Panc1 (cell line): ENCODE measurements around the gene CHST15. TPM values are rescaled to one million over a fixed set of nuclear protein-coding genes. Genes with fewer than 3 reads are reported as not detected.

Source experiments
- ATAC-seq: fragments of 200-7000 bp; cut with Tn5 transposase; 2 replicates; pipeline ENCODE4 v1.9.1; 2020; ENCODE audit warnings: mild to moderate bottlenecking, moderate library complexity
- BruUV-seq: library from RNA; stranded (reverse); fragments of 400-500 nt; replicated peaks from 2 replicates; lab custom pipeline; 2021; lab: Mats Ljungman, UMichigan
- CTCF ChIA-PET: fragments of 300-600 bp; sonication (Branson Sonifier 250); formaldehyde crosslinking; loops from one replicate; lab custom pipeline; 2022; ENCODE audit warnings: antibody characterized with exemption; lab: Charles Lee
- POLR2A ChIA-PET: fragments of 300-600 bp; sonication (Branson Sonifier 250); formaldehyde crosslinking; loops from one replicate; lab custom pipeline; 2022; ENCODE audit warnings: antibody characterized with exemption; lab: Charles Lee
- DNase-seq: peaks from one replicate; pipeline ENCODE4 v3.0.0-alpha.2; 2010; ENCODE audit warnings: low read depth, low spot score
- H3K27ac ChIP-seq: 2 replicates; pipeline ENCODE4 v1.5.1; 2011; ENCODE audit warnings: mild to moderate bottlenecking, low read length, inconsistent platforms
- H3K27me3 ChIP-seq: fragments of 200-500 bp; sonication (Bioruptor generic); 2 replicates; pipeline ENCODE4 v1.6.0; 2014; ENCODE audit warnings: low read length, inconsistent platforms; ENCODE audit not compliant: control insufficient read depth, insufficient read depth
- H3K36me3 ChIP-seq: fragments of 200-500 bp; sonication (Bioruptor generic); 2 replicates; pipeline ENCODE4 v1.5.1; 2014; ENCODE audit warnings: inconsistent platforms, mild to moderate bottlenecking, low read length, moderate library complexity; ENCODE audit not compliant: control insufficient read depth, insufficient read depth
- H3K4me1 ChIP-seq: 2 replicates; pipeline ENCODE4 v1.5.1; 2011; ENCODE audit warnings: inconsistent platforms, mild to moderate bottlenecking, low read length, moderate library complexity; ENCODE audit not compliant: control insufficient read depth, insufficient read depth
- H3K4me3 ChIP-seq, 2 experiments: 2 replicates each; pipeline ENCODE4 v1.5.1; 2011 to 2012; ENCODE audit warnings: low read depth in 2 of 2, low read length in 2 of 2, mild to moderate bottlenecking in 2 of 2, inconsistent platforms in 1 of 2, moderate library complexity in 1 of 2
- H3K9me3 ChIP-seq: fragments of 200-500 bp; sonication (Bioruptor generic); 2 replicates; pipeline ENCODE4 v1.5.1; 2014; ENCODE audit warnings: low read depth, mild to moderate bottlenecking, inconsistent platforms, low read length, moderate library complexity; ENCODE audit not compliant: control insufficient read depth, insufficient read depth
- POLR2AphosphoS5 ChIP-seq: IDR thresholded peaks from 2 replicates; pipeline ENCODE4 v1.6.1; 2012; ENCODE audit warnings: mild to moderate bottlenecking, low read depth, low read length, moderate library complexity
- SIN3A ChIP-seq: IDR thresholded peaks from 2 replicates; pipeline ENCODE4 v1.6.1; 2012; ENCODE audit warnings: low read depth, mild to moderate bottlenecking, low read length, moderate library complexity, borderline replicate concordance; ENCODE audit not compliant: insufficient read depth
- TCF7L2 ChIP-seq: IDR thresholded peaks from 2 replicates; pipeline ENCODE4 v1.6.1; 2011; ENCODE audit warnings: mild to moderate bottlenecking, low read depth, low read length, inconsistent platforms
- in situ Hi-C: cut with HindIII; loops from 2 replicates; pipeline ENCODE4 v1.10.0; 2016; ENCODE audit warnings: low sequenced_read_pairs, low pct_unique_long_range_greater_than_20kb
- intact Hi-C: fragments of 100-400 bp; cut with micrococcal nuclease; formaldehyde crosslinking; loops from one replicate; pipeline ENCODE4 v1.10.0; 2022; ENCODE audit not compliant: unreplicated experiment
- total RNA-seq: library from RNA; stranded (reverse); gene quantifications from one replicate; pipeline ENCODE4 v1.2.1, GENCODE V29; 2021; ENCODE audit not compliant: unreplicated experiment
- TF ChIP-seq, protein P1 (sequence below), 2 experiments: IDR thresholded peaks; 2 replicates each; pipeline ENCODE4 v1.6.1; 2011 to 2012; ENCODE audit warnings: low read depth in 2 of 2, control low read depth in 1 of 2, low read length in 1 of 2, mild to moderate bottlenecking in 1 of 2, moderate library complexity in 1 of 2; ENCODE audit not compliant: insufficient read depth in 1 of 2
- TF ChIP-seq, protein P2 (sequence below): fragments of 450-650 bp; IDR thresholded peaks from 2 replicates; pipeline ENCODE4 v1.5.1; 2017; ENCODE audit warnings: mild to moderate bottlenecking

Gene CHST15
- total RNA-seq, 1 experiment from 2014 or later = 33.2 TPM

DNA sequence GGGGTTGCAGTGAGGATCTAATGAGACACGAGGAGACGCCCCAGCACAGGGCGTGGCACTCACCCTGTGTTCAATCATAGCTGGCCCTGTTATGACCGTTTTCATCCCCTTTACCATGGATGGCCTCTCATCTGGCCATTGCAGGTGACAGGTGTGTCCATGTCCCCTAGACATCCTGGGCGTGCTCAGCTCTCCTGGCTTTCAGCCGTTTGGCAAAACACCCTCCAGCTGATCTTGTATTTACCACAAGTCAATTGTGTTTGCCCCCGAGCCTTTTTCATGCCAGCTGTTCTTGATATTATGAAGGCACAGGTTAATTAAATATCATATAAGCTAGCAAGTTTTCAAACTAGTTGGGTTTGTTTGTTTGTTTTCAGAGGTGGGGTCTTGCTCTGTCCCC lies 97.1 kb downstream of the CHST15 start:
- no peak overlapping the region for H3K27ac ChIP-seq
- CTCF ChIA-PET = interaction anchor here (0.6 to 4.2 kb wide), 7 partner anchors 94 to 425 kb away, joined by 3 to 52 read pairs (median 3); no protein-coding TSS in a partner anchor
- H3K4me1 ChIP-seq = peaks cover 5% of the 10 kb centered on the region; the same call in 1 of the 2 replicates
- in situ Hi-C loops (no loop called here), intact Hi-C loops (loop anchor here (5.0 to 10.0 kb wide), 2 partner anchors 96 to 258 kb away; partner anchors contain the start of gene CHST15)
- TF ChIP-seq TCF7L2 (no peak), SIN3A (no peak), POLR2AphosphoS5 (no peak)
- TF ChIP-seq, protein P1, sequence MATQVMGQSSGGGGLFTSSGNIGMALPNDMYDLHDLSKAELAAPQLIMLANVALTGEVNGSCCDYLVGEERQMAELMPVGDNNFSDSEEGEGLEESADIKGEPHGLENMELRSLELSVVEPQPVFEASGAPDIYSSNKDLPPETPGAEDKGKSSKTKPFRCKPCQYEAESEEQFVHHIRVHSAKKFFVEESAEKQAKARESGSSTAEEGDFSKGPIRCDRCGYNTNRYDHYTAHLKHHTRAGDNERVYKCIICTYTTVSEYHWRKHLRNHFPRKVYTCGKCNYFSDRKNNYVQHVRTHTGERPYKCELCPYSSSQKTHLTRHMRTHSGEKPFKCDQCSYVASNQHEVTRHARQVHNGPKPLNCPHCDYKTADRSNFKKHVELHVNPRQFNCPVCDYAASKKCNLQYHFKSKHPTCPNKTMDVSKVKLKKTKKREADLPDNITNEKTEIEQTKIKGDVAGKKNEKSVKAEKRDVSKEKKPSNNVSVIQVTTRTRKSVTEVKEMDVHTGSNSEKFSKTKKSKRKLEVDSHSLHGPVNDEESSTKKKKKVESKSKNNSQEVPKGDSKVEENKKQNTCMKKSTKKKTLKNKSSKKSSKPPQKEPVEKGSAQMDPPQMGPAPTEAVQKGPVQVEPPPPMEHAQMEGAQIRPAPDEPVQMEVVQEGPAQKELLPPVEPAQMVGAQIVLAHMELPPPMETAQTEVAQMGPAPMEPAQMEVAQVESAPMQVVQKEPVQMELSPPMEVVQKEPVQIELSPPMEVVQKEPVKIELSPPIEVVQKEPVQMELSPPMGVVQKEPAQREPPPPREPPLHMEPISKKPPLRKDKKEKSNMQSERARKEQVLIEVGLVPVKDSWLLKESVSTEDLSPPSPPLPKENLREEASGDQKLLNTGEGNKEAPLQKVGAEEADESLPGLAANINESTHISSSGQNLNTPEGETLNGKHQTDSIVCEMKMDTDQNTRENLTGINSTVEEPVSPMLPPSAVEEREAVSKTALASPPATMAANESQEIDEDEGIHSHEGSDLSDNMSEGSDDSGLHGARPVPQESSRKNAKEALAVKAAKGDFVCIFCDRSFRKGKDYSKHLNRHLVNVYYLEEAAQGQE (IDR thresholded peaks at IDR 0.05; ENCODE audit: insufficient read depth in 1 of 2, low read depth in 2 of 2, low read length in 1 of 2) = no peak
- TF ChIP-seq, protein P2, sequence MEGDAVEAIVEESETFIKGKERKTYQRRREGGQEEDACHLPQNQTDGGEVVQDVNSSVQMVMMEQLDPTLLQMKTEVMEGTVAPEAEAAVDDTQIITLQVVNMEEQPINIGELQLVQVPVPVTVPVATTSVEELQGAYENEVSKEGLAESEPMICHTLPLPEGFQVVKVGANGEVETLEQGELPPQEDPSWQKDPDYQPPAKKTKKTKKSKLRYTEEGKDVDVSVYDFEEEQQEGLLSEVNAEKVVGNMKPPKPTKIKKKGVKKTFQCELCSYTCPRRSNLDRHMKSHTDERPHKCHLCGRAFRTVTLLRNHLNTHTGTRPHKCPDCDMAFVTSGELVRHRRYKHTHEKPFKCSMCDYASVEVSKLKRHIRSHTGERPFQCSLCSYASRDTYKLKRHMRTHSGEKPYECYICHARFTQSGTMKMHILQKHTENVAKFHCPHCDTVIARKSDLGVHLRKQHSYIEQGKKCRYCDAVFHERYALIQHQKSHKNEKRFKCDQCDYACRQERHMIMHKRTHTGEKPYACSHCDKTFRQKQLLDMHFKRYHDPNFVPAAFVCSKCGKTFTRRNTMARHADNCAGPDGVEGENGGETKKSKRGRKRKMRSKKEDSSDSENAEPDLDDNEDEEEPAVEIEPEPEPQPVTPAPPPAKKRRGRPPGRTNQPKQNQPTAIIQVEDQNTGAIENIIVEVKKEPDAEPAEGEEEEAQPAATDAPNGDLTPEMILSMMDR = no peak
- no peaks in the 10 kb centered on the region for H3K9me3 ChIP-seq
- POLR2A ChIA-PET = no interaction called here
- no peaks in the 10 kb centered on the region for H3K27me3 ChIP-seq
- H3K36me3 ChIP-seq = no peaks in the 10 kb centered on the region
- H3K4me3 ChIP-seq = no peak overlapping the region
- DNase-seq = no peak
- no peak for ATAC-seq
- BruUV-seq = no TSS peak

DNA sequence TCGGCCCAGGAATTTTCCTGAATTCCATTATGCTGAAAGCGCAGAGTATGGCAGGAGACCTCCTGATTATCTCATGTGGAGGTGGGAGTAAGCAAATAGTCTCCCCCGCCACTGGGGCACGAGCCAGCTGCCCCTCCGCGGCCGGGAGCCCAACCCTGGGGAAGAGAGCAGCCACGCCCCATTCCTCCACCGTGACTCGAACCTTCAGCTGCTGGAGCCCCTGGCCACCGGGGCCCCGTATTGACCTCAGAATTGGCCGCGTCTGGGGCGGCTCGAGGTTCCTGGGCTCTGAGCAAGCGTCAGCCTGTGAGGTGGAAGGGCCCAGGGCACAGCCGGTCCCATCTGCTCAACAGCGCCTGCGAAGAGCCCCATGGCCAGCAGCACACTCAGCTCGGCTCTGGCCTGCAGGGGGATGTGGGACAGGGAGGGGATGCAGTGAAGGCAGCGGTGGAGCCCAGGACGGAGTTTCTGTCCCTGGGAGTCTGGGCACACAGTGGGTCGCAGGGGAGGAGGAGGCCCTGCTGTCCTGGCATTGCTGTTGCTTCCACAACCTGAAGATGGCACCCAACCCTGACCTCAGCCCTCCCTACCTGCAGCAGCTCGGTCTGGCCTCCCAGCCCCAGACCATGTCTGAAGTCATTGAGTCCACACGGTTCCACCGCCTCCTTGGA lies 97.8 kb downstream of the CHST15 start:
- intact Hi-C loops (loop anchor here (5.0 to 10.0 kb wide), 2 partner anchors 97 to 259 kb away; partner anchors contain the start of gene CHST15), in situ Hi-C loops (no loop called here)
- Histone ChIP-seq H3K9me3 (no peaks in the 10 kb centered on the region), H3K4me3 (peak overlapping the region; percentile 54 to 66), H3K4me1 (peaks cover 5% of the 10 kb centered on the region; the same call in 1 of the 2 replicates), H3K36me3 (no peaks in the 10 kb centered on the region), H3K27ac (peak overlapping the region; percentile 67), H3K27me3 (no peaks in the 10 kb centered on the region)
- no TSS peak for BruUV-seq
- ATAC-seq (peak; percentile 89), DNase-seq (peak; percentile 56)
- ChIA-PET POLR2A (no interaction called here), CTCF (interaction anchor here (0.6 to 4.2 kb wide), 9 partner anchors 95 to 424 kb away, joined by 3 to 52 read pairs (median 5); no protein-coding TSS in a partner anchor)
- TF ChIP-seq, protein P2 = peak; percentile 91
- no peak for TF ChIP-seq TCF7L2
- TF ChIP-seq, protein P1 (IDR thresholded peaks at IDR 0.05; ENCODE audit: insufficient read depth in 1 of 2, low read depth in 2 of 2, low read length in 1 of 2) = 0 out of 4 replicates have a peak, but pooled peaks of 1 of the 2 experiments have one; percentile 21
- TF ChIP-seq SIN3A = no peak
